SJCRH30 (cell line): ENCODE measurements around the gene ST6GALNAC4. TPM values are rescaled to one million over a fixed set of nuclear protein-coding genes. Genes with fewer than 3 reads are reported as not detected.
A peak's percentile ranks its signal among the peaks of the same experiment; 100 is the strongest.
"Not testable (repeated sequence)": the region's sequence is repeated elsewhere in the genome, so short reads cannot be mapped to it uniquely, and the experiment has no call there.

Experiments used
- DNase-seq, 2 experiments: peaks; one replicate each; pipeline ENCODE4 v3.0.0-alpha.2; 2015 to 2020
- H3K27ac ChIP-seq: fragments of 250-450 bp; sonication (Bioruptor Pico); 2 replicates; pipeline ENCODE4 v1.5.1; 2020; ENCODE audit warnings: mild to moderate bottlenecking, moderate library complexity
- H3K27me3 ChIP-seq: fragments of 250-450 bp; sonication (Bioruptor Pico); 2 replicates; pipeline ENCODE4 v1.5.1; 2020; ENCODE audit warnings: mild to moderate bottlenecking, moderate library complexity
- H3K36me3 ChIP-seq: fragments of 250-450 bp; sonication (Bioruptor Pico); 2 replicates; pipeline ENCODE4 v1.5.1; 2020; ENCODE audit warnings: mild to moderate bottlenecking, moderate library complexity
- H3K4me1 ChIP-seq: fragments of 250-450 bp; sonication (Bioruptor Pico); 2 replicates; pipeline ENCODE4 v1.5.1; 2020; ENCODE audit warnings: mild to moderate bottlenecking, moderate library complexity
- H3K4me3 ChIP-seq: fragments of 250-450 bp; sonication (Bioruptor Pico); 2 replicates; pipeline ENCODE4 v1.5.1; 2020; ENCODE audit warnings: mild to moderate bottlenecking, moderate library complexity
- H3K9me3 ChIP-seq: fragments of 250-450 bp; sonication (Bioruptor Pico); replicated peaks from 2 replicates; pipeline ENCODE4 v1.5.1; 2020; ENCODE audit warnings: mild to moderate bottlenecking, moderate library complexity
- total RNA-seq: library from RNA; depleted of rRNA; stranded (reverse); fragments of >200 nt; shearing (Covaris generic); gene quantifications from 2 replicates; pipeline ENCODE4 v1.2.3, GENCODE V29; 2014

ST6GALNAC4 gene
- total RNA-seq, 1 experiment from 2014 or later: 24.3 TPM

DNA sequence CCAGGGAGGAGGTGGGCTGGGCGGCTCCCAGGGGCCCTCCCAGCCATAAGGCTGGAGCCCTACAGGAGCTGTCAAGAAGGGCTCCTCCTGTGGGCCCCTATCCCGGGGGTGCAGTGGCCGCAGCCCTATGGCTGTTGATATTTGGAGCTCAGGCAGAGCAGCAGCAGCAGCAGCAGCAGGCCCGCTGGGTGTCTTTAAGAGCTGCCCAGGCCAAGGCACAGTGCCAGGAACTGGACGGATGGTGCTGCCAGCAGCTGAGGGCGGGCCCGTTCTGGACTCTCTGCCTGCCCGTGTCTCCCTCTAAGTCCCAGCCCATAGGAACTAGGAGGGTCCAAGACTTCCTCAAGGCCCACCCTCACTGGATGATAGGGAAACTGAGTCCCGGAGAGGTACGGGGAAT, 43.0 kb downstream of the ST6GALNAC4 start:
- DNase-seq: no peak
- no peak overlapping the region for H3K4me3 ChIP-seq
- no peak overlapping the region for H3K27ac ChIP-seq
- no peaks in the 10 kb centered on the region for H3K27me3 ChIP-seq
- H3K36me3 ChIP-seq: no peaks in the 10 kb centered on the region
- peaks cover 5% of the 10 kb centered on the region for H3K4me1 ChIP-seq
- no peaks in the 10 kb centered on the region for H3K9me3 ChIP-seq

DNA sequence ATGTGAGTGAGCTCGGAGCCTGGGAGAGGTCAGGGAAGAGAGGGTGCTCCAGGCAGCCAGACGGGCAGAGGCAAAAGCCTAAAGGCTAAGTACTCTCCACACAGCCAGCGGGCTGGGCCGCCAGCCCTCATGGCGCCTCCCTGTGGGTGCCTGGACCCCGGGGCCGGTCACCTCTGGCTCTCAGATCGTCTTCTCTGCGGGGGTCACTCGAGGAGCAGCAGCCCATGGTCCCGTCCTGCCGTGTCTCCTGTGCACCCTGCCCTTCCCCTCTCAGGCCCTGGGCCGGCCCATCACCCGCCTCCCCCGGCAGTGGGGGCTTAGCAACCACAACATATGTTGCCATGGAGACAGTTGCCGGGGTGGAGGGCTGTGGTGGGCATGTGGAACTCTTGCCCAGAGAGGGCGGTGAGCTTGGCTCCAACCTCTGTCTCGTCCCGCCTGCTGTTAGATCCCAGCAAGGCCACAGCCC, 43.6 kb downstream of the ST6GALNAC4 start:
- Histone ChIP-seq H3K27me3 (no peaks in the 10 kb centered on the region), H3K36me3 (no peaks in the 10 kb centered on the region), H3K27ac (no peak overlapping the region), H3K4me3 (no peak overlapping the region), H3K9me3 (no peaks in the 10 kb centered on the region), H3K4me1 (peaks cover 5% of the 10 kb centered on the region)
- peak in 1 of 2 experiments; percentile 45 for DNase-seq

DNA sequence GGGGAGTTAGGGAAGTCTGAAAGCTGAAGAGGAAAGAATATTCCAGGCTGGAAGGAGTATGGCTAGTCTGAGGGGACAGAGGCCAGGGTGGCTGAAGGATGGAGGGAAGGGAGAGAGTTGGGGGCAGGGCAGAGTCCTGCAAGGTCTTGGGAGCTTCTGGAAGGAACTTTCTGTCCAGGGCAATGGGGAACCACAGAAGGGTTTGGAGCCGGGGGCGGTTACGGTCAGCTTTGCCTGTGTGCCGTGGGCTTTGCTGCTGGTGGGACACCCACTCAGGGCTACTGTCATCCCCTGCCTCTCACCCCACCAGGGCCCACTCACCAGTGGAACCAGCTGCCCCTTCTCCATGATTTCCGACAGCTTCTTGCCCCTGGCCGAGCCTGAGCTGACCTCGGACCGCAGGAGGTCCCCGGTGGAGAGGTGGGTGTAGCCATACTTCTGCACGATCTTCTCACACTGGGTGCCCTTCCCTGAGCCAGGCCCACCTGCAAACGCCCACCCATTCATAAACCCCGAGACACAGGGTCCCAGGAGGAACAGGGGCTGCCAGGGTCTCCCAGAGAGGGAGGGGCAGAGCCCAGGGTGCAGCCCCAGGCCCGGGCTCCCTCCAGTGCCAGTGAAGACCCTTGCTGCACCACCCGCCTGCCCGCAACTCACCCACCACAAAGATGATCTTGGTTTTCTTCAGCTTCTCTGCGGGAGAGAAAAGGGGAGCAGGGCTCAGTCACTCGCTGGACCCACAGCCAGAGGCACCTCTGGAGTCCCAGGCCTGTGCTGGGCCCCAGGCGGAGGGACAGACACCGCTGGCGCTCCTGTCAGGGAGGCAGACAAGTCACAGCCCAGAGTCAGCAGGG, 44.2 kb downstream of the ST6GALNAC4 start:
- Histone ChIP-seq H3K4me1 (peaks cover 5% of the 10 kb centered on the region; the same call in 1 of the 2 replicates), H3K27ac (no peak overlapping the region), H3K9me3 (no peaks in the 10 kb centered on the region), H3K27me3 (no peaks in the 10 kb centered on the region), H3K36me3 (no peaks in the 10 kb centered on the region), H3K4me3 (no peak overlapping the region)
- DNase-seq: no peak

DNA sequence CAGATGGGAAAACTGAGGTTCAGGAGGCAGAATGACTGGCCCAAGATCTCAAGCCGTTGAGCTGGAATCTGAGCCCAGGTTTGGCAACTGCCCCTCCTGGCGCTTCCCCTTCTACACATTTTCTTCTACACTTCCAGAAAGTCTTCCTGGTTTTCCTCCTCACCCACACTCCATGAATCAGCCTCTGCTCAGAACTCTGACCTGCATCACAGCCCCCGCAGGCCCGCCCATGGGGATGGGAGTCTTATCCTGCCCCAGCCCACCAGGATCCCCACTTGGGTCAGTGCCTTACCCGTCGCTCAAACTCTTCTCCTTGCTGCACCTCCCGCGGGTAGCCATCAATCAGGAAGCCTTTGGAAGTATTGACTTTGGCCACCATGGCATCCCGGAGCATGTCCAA, 45.3 kb downstream of the ST6GALNAC4 start:
- Histone ChIP-seq H3K9me3 (no peaks in the 10 kb centered on the region), H3K4me3 (no peak overlapping the region), H3K4me1 (no peaks in the 10 kb centered on the region), H3K27ac (no peak overlapping the region), H3K27me3 (no peaks in the 10 kb centered on the region), H3K36me3 (no peaks in the 10 kb centered on the region)
- no peak for DNase-seq

DNA sequence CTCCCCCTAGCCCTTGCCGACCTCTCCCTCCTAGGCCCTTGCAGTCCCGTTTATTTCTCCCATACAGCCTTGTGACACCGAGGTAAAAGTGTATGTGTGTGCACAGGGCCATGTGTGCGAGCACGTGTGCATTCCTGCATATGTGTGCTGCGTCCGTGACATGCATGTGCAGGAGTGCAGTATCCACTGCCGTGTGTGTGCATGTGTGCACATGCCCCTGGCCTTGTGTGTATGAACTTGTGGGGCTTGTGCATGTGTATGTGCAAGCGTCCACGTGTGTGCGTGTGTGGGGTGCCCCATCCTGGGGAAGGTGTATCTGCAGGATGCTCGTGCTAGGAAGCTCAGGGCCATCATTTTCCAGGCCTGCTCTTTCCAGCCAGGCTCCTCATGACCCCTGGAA, 46.0 kb downstream of the ST6GALNAC4 start:
- no peaks in the 10 kb centered on the region for H3K36me3 ChIP-seq
- no peak for DNase-seq
- no peak overlapping the region for H3K27ac ChIP-seq
- H3K27me3 ChIP-seq: no peaks in the 10 kb centered on the region
- H3K4me1 ChIP-seq: no peaks in the 10 kb centered on the region
- no peaks in the 10 kb centered on the region for H3K9me3 ChIP-seq
- no peak overlapping the region for H3K4me3 ChIP-seq

DNA sequence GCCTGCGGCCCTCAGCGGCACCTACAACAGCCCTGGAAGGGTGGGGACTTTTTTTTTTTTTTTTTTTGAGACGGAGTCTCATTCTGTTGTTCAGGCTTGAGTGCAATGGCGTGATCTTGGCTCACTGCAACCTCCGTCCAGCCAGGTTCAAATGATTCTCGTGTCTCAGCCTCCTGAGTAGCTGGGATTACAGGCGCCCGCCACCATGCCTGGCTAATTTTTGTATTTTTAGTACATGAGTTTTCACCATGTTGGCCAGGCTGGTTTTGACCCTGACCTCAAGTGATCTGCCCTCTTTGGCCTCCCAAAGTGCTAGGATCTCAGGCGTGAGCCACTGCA, 46.7 kb downstream of the ST6GALNAC4 start:
- not testable (repeated sequence) for H3K4me3 ChIP-seq, H3K9me3 ChIP-seq, DNase-seq, H3K36me3 ChIP-seq, H3K27ac ChIP-seq, H3K4me1 ChIP-seq, H3K27me3 ChIP-seq

DNA sequence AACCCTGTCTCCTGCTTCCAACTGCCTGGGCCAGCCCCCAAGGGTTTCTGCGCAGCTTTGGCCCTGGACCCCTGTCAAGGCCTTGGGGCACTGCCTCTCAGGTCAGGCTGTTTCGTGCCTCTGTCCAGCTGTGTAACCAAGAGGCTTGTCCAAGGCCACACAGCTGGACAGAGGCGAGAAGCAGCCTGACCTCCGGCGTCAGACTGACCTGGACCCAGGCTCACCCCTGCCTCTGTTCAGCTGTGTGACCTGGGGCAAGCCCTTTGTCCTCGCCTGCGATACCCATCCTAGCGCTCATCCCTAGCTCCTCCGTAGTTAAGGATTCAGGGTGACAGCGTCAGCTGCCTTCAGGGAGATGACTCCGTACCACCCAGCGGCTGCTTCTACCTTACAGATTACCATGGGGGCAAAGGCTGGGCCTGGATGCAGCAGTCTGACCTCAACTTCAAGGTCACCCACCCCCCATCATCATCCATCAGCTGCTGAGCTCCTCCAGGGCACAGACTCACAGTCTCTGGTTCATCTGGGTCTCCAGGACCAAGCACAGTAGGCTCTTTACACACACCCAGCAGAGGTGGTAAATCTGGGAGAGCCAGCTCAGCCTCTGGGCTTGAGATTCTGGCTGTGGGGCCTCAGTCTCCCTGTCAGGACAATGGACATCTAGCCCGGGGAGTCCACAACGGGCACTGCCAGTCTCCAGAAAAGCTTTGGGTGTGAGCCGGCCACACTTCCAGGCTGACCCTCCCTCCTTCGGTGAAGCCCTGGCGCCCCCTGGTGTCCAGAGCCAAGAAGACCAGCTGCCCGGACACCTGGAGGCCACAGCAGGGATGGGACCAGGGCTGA, 47.3 kb downstream of the ST6GALNAC4 start:
- Histone ChIP-seq H3K27me3 (no peaks in the 10 kb centered on the region), H3K27ac (no peak overlapping the region), H3K4me3 (no peak overlapping the region), H3K36me3 (no peaks in the 10 kb centered on the region), H3K4me1 (peaks cover 8% of the 10 kb centered on the region; the same call in 1 of the 2 replicates), H3K9me3 (no peaks in the 10 kb centered on the region)
- peak; percentile 92 to 95 for DNase-seq

DNA sequence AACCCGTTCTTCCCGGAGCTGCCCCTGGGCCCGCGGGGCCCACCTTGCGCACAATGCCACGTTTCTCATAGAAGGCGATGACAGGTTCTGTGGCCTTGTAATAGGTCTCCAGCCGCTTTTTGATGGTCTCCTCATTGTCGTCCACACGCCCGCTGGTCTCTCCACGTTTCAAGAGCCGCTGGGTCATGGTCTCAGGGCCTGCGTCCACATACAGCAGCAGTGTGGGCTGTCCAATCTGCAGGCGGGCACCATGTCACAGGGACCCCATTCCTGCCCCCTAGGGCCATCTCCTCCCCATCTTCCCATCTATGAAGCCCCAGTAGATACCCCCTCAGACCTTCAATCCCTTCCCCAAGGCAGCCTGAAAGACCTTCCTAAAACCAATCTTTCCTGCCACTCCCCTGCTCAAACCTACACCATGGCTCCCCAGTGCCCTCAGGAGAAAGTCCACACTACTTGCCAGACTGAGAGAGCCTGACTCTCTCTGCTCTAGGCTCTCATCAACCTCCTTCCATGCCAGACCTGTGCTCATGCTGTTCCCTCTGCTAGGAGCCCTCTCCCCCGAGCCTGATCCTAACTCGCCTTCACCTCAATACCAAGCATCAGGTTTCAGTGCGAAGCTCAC, 48.5 kb downstream of the ST6GALNAC4 start:
- no peaks in the 10 kb centered on the region for H3K27me3 ChIP-seq
- H3K27ac ChIP-seq: no peak overlapping the region
- peaks cover 8% of the 10 kb centered on the region; the same call in 1 of the 2 replicates for H3K4me1 ChIP-seq
- H3K4me3 ChIP-seq: no peak overlapping the region
- H3K9me3 ChIP-seq: no peaks in the 10 kb centered on the region
- no peaks in the 10 kb centered on the region for H3K36me3 ChIP-seq
- no peak for DNase-seq

DNA sequence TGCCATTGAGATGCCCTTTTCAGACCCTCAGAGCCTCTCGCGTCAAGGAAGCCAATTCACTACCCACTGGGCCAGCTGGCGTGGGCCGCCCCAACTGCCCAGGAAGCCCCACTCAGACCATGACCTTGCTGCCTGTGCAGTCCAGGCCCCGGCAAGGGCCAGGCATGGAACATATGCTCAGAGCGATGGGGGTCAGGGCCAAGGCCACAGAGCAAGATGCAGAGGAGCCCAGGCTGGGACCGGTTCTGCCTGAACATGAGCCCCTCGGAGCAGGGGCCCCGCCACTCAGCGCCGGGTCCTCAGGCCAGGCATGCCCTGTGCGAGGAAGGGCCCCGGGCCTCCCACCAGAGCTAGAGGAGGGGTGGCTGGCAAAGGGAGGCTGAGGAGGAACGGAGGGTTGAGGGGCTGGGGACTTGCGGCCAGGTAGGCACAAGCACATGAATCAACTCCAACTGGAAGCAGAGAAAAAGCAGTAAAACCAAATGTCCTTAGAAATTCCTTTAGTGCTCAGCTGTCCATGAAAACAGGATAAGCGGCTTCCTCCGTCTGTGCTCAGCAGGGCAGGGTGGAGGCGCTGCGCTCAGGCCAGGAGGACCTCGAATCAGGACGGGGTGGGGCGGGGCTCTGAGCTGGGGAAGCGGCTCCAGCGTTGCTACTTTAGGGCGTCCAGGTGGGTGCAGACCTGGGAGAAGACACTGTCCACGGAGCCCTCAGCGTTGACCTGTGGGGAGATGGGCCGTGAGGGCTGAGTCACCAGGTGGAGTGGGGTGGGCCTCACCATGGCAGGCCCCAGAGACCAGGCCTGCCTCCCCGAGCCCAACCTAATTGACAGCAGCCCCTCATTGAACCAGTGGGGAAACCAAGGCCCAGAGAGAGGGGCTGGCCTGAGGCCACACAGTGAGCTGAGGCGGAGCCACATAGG, 49.2 kb downstream of the ST6GALNAC4 start:
- no peak overlapping the region for H3K27ac ChIP-seq
- no peaks in the 10 kb centered on the region for H3K27me3 ChIP-seq
- no peaks in the 10 kb centered on the region for H3K36me3 ChIP-seq
- peaks cover 15% of the 10 kb centered on the region for H3K4me1 ChIP-seq
- no peak for DNase-seq
- H3K9me3 ChIP-seq: no peaks in the 10 kb centered on the region
- H3K4me3 ChIP-seq: no peak overlapping the region

DNA sequence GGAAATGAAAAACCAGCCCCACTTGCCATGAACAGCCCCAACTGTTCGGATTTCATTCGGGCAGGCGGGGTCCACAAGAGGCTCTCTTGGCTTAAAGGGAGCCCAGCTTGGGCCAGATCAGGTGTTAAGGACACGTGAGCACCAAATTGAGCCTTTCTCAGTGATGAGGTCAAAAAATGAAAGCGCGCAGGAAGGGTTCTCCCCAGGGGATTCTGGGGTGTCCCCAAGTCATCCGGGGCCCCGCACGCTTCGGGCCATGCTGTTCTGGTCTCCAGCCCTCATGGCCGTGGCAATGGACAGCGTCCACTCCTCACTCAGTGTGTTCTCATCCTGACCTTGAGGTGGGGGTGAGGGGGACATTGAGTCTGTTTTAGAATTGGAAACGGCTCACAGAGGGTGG, 50.3 kb downstream of the ST6GALNAC4 start:
- DNase-seq: no peak
- Histone ChIP-seq H3K27ac (no peak overlapping the region), H3K9me3 (no peaks in the 10 kb centered on the region), H3K4me1 (peaks cover 21% of the 10 kb centered on the region), H3K36me3 (no peaks in the 10 kb centered on the region), H3K4me3 (no peak overlapping the region), H3K27me3 (no peaks in the 10 kb centered on the region)

DNA sequence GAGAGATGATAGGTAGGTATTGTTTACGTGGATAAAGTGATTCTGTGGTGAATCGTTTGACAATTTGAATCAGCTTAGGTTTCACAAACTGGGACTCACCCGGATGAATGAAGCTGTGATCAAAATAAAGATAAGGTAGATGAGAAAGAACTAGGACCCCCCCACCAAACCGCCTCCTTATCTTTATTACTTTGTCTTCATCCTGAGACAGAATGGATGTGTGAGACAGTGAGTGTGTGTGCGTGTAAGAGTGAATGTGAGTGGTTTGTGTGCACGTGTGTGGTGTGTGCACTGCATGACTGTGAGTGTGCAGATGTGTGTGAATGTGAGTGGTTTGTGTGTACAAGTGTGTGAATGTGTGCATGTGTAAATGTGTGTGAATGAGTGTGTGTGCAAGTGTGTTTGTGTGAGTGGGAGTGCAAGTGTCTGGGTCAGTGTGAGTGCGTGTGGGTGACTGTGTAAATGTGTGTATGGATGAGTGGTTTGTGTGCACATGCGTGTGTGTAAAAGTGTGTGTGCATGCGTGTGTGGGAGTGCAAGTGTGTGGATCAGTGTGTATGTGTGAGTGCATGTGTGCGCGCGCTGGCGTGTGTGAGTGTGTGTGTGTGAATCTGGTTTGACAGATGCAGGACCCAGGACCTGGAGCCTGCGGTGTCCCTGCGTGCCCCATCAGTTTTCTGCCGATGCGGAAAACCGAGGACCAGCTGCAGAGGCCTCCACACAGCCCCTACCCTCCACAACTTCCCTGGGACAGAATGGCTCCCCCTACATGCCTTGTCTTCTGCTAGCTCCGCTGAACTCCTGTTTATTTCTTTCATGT, 51.0 kb downstream of the ST6GALNAC4 start:
- DNase-seq: no peak
- Histone ChIP-seq H3K36me3 (no peaks in the 10 kb centered on the region), H3K27me3 (no peaks in the 10 kb centered on the region), H3K9me3 (no peaks in the 10 kb centered on the region), H3K4me3 (no peak overlapping the region), H3K27ac (no peak overlapping the region), H3K4me1 (peaks cover 21% of the 10 kb centered on the region)

DNA sequence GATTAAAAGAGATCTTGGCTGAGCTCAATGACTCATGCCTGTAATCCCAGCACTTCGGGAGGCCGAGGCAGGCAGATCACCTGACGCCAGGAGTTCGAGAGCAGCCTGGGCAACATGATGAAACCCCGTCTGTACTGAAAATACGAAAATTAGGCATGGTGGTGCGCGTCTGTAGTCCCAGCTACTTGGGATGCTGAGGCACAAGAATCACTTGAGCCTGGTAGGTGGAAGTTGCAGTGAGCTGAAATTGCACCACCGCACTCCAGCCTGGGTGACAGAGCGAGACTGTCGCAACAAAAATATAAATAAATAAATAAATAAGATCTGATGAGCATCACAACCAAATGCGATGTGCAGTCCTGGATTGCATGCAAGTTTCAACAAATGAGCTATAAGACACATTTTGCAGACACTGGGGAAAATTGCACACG, 53.6 kb downstream of the ST6GALNAC4 start:
- DNase-seq: peak in 1 of 2 experiments; percentile 45
- Histone ChIP-seq H3K9me3 (no peaks in the 10 kb centered on the region), H3K27me3 (no peaks in the 10 kb centered on the region), H3K4me1 (peaks cover 30% of the 10 kb centered on the region), H3K4me3 (no peak overlapping the region), H3K36me3 (no peaks in the 10 kb centered on the region), H3K27ac (no peak overlapping the region)
